Astrocyte (in vitro differentiated cells and primary cell): ENCODE measurements around the gene GLRX. TPM values are rescaled to one million over a fixed set of nuclear protein-coding genes. Genes with fewer than 3 reads are reported as not detected.

Experiments used
- DNase-seq: peaks from one replicate; pipeline ENCODE4 v3.0.0-alpha.2; 2010; ENCODE audit warnings: low read depth
- FAIRE-seq: peaks from 2 replicates; lab custom pipeline; 2011; peaks lifted over from hg19 to GRCh38; lab: Jason Lieb, UNC
- H2AFZ ChIP-seq: 2 replicates; pipeline ENCODE4 v1.6.0; 2012; ENCODE audit warnings: low read depth, low read length, inconsistent platforms
- H3K27ac ChIP-seq: 2 replicates; pipeline ENCODE4 v1.5.1; 2011; ENCODE audit warnings: low read depth, low read length, inconsistent platforms
- H3K27me3 ChIP-seq: 2 replicates; pipeline ENCODE4 v1.6.0; 2011; ENCODE audit warnings: low read length, inconsistent platforms; ENCODE audit not compliant: insufficient read depth
- H3K36me3 ChIP-seq: 2 replicates; pipeline ENCODE4 v1.5.1; 2011; ENCODE audit warnings: low read length, inconsistent platforms; ENCODE audit not compliant: insufficient read depth
- H3K4me1 ChIP-seq: 2 replicates; pipeline ENCODE4 v1.5.1; 2011; ENCODE audit warnings: low read length, inconsistent platforms; ENCODE audit not compliant: insufficient read depth
- H3K4me2 ChIP-seq: 2 replicates; pipeline ENCODE4 v1.6.0; 2012; ENCODE audit warnings: low read length, inconsistent platforms
- H3K4me3 ChIP-seq: 2 replicates; pipeline ENCODE4 v1.5.1; 2011; ENCODE audit warnings: low read depth, mild to moderate bottlenecking, low read length, inconsistent platforms; ENCODE audit not compliant: insufficient read depth
- H3K79me2 ChIP-seq: 2 replicates; pipeline ENCODE4 v1.6.0; 2012; ENCODE audit warnings: mild to moderate bottlenecking, low read length, inconsistent platforms; ENCODE audit not compliant: insufficient read depth
- H3K9ac ChIP-seq: 2 replicates; pipeline ENCODE4 v1.6.0; 2012; ENCODE audit warnings: mild to moderate bottlenecking, low read length, inconsistent platforms
- H3K9me3 ChIP-seq: 2 replicates; pipeline ENCODE4 v1.5.1; 2012; ENCODE audit warnings: low read depth, mild to moderate bottlenecking, low read length, inconsistent platforms; ENCODE audit not compliant: insufficient read depth
- H4K20me1 ChIP-seq: 2 replicates; pipeline ENCODE4 v1.6.0; 2012; ENCODE audit warnings: low read length, inconsistent platforms; ENCODE audit not compliant: insufficient read depth
- H3K27ac Mint-ChIP-seq: one replicate; pipeline ENCODE4 v1.8.0; 2021; ENCODE audit warnings: mild to moderate bottlenecking, mixed read lengths; ENCODE audit not compliant: unreplicated experiment
- H3K27me3 Mint-ChIP-seq: one replicate; pipeline ENCODE4 v1.8.0; 2021; ENCODE audit warnings: low read depth, mixed read lengths; ENCODE audit not compliant: unreplicated experiment
- H3K36me3 Mint-ChIP-seq: one replicate; pipeline ENCODE4 v1.8.0; 2021; ENCODE audit warnings: low read depth, mixed read lengths; ENCODE audit not compliant: unreplicated experiment
- H3K4me1 Mint-ChIP-seq: one replicate; pipeline ENCODE4 v1.8.0; 2021; ENCODE audit warnings: low read depth, mixed read lengths; ENCODE audit not compliant: unreplicated experiment
- H3K4me3 Mint-ChIP-seq: one replicate; pipeline ENCODE4 v1.8.0; 2021; ENCODE audit warnings: mild to moderate bottlenecking, moderate library complexity, mixed read lengths; ENCODE audit not compliant: unreplicated experiment
- H3K9me3 Mint-ChIP-seq: one replicate; pipeline ENCODE4 v1.8.0; 2021; ENCODE audit warnings: mild to moderate bottlenecking, mixed read lengths; ENCODE audit not compliant: unreplicated experiment
- CTCF ChIP-seq: IDR thresholded peaks from 2 replicates; pipeline ENCODE4 v1.5.1; 2011; ENCODE audit warnings: low read depth, mild to moderate bottlenecking, inconsistent platforms, low read length, moderate library complexity; ENCODE audit not compliant: insufficient read depth
- EZH2 ChIP-seq: IDR thresholded peaks from 2 replicates; pipeline ENCODE4 v1.6.1; 2012; ENCODE audit warnings: mild to moderate bottlenecking, low read length, inconsistent platforms; ENCODE audit not compliant: insufficient read depth
- total RNA-seq: library from RNA; stranded (reverse); gene quantifications from 2 replicates; pipeline ENCODE4 v1.2.1, GENCODE V29; 2021

GLRX gene
- total RNA-seq, 1 donor from 2014 or later: 38.4 TPM

DNA sequence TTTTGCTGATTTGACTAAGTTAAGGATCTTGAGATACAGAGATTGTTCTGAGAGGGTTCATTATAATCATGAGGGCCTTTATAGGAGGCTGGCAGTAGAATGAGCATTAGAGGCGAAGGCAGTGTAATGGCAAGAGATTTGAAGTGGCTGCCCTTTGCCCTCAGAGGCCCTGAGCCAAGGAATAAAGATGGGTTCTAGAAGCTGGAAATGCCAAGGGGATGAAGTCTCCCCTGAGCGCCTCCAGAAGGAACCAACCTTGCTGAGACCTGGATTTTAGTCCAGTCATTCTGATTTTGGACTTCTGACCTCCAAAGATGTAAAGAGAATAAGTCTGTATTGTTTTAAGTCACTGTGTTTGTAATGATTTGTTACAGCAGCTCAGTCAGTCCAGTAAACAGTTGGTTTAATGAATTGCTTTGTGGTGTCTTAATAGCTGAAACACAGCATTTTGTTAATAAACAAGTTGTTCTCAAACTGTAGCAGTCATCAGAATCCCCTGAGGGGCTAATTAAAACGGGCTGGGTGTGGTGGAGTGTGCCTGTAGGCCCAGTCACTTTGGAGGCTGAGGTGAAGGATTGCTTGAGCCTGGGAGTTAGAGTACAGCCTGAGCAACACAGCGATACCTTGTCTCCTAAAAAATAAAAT is 23.2 kb downstream of the GLRX start:
- Histone ChIP-seq H3K79me2 (no peaks in the 10 kb centered on the region), H3K4me1 (no peaks in the 10 kb centered on the region), H3K9ac (no peak overlapping the region), H3K27me3 (no peaks in the 10 kb centered on the region), H3K27ac (no peak overlapping the region), H3K9me3 (no peaks in the 10 kb centered on the region), H4K20me1 (no peaks in the 10 kb centered on the region), H3K4me2 (no peak overlapping the region), H3K36me3 (peaks cover 8% of the 10 kb centered on the region), H2AFZ (no peak overlapping the region), H3K4me3 (no peak overlapping the region)
- H3K36me3 Mint-ChIP-seq: peaks cover 13% of the 10 kb centered on the region
- FAIRE-seq (no peak), DNase-seq (no peak)
- no peak overlapping the region for H3K4me3 Mint-ChIP-seq
- peaks cover 2% of the 10 kb centered on the region for H3K9me3 Mint-ChIP-seq
- H3K27ac Mint-ChIP-seq: no peak overlapping the region
- peaks cover 15% of the 10 kb centered on the region for H3K4me1 Mint-ChIP-seq
- TF ChIP-seq CTCF (no peak), EZH2 (no peak)
- H3K27me3 Mint-ChIP-seq: no peaks in the 10 kb centered on the region

DNA sequence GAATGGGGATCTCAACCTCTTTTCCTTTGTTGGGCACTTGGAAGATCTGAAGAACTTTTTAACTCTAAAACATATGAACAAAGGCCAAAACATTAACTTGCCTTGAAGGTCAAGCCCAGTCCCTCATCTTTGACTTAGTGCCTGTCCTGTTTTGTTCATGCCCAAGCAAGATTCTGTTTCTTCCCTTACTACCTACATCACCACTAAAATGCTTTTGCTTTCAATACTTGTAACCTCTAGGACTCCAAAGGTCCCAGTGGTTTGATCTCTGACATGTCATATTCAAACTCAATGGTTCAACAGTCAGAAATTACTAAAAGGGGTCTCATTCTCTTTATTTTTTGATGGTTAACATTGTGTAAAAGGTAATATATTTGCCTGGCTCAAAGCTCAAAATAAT is 24.0 kb downstream of the GLRX start:
- Mint-ChIP-seq H3K27me3 (no peaks in the 10 kb centered on the region), H3K36me3 (peaks cover 12% of the 10 kb centered on the region), H3K27ac (no peak overlapping the region), H3K4me3 (no peak overlapping the region), H3K4me1 (peaks cover 20% of the 10 kb centered on the region), H3K9me3 (no peaks in the 10 kb centered on the region)
- no peak overlapping the region for H3K9ac ChIP-seq
- no peak for DNase-seq
- H3K27ac ChIP-seq: no peak overlapping the region
- H2AFZ ChIP-seq: no peak overlapping the region
- H4K20me1 ChIP-seq: no peaks in the 10 kb centered on the region
- TF ChIP-seq EZH2 (no peak), CTCF (no peak)
- no peaks in the 10 kb centered on the region for H3K79me2 ChIP-seq
- FAIRE-seq: no peak
- no peaks in the 10 kb centered on the region for H3K27me3 ChIP-seq
- H3K9me3 ChIP-seq: no peaks in the 10 kb centered on the region
- peaks cover 8% of the 10 kb centered on the region for H3K36me3 ChIP-seq
- no peak overlapping the region for H3K4me2 ChIP-seq
- H3K4me1 ChIP-seq: peaks cover 2% of the 10 kb centered on the region
- no peak overlapping the region for H3K4me3 ChIP-seq

DNA sequence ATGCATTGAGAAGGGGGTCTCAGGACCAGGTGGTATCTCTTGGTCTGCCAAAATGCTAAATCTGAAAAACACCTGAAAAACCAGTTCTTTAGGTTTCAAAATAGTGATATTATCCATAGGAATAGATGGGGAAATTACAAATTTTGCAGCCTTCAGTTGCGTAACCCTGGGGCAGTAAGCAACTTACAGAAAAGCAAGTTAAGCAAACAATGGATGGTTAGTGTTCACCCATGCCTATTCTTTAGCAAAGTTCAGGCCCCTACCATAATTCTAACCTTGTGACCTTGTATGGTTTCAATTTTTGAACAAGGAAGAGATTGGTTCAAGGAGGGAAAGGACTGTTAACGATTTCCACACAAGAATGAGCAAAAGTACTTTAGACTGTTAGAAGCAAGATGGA is 24.5 kb downstream of the GLRX start:
- peaks cover 14% of the 10 kb centered on the region for H3K36me3 Mint-ChIP-seq
- H2AFZ ChIP-seq: no peak overlapping the region
- H3K4me3 ChIP-seq: no peak overlapping the region
- no peak for DNase-seq
- H3K4me1 ChIP-seq: peaks cover 5% of the 10 kb centered on the region
- no peak overlapping the region for H3K4me3 Mint-ChIP-seq
- no peak overlapping the region for H3K4me2 ChIP-seq
- TF ChIP-seq CTCF (no peak), EZH2 (no peak)
- no peaks in the 10 kb centered on the region for H3K27me3 Mint-ChIP-seq
- H3K9ac ChIP-seq: no peak overlapping the region
- FAIRE-seq: no peak
- H3K9me3 ChIP-seq: no peaks in the 10 kb centered on the region
- no peaks in the 10 kb centered on the region for H3K79me2 ChIP-seq
- H3K27ac ChIP-seq: no peak overlapping the region
- H3K27ac Mint-ChIP-seq: no peak overlapping the region
- H3K36me3 ChIP-seq: peaks cover 8% of the 10 kb centered on the region
- no peaks in the 10 kb centered on the region for H3K9me3 Mint-ChIP-seq
- peaks cover 20% of the 10 kb centered on the region for H3K4me1 Mint-ChIP-seq
- no peaks in the 10 kb centered on the region for H4K20me1 ChIP-seq
- H3K27me3 ChIP-seq: no peaks in the 10 kb centered on the region
